Activated CD4-positive, alpha-beta memory T cell treated with anti-CD3 and anti-CD28 coated beads for 36 hours (primary cell): ENCODE results near the gene KDM1A. TPM values are rescaled to one million over a fixed set of nuclear protein-coding genes. Genes with fewer than 3 reads are reported as not detected.
"Not testable (repeated sequence)": the region's sequence is repeated elsewhere in the genome, so short reads cannot be mapped to it uniquely, and the experiment has no call there.

ENCODE experiments used
- CTCF ChIA-PET: fragments of 350-600 bp; sonication (Branson Sonifier 250); formaldehyde crosslinking; loops from one replicate; lab custom pipeline; 2021; ENCODE audit warnings: antibody characterized with exemption, inconsistent platforms; lab: Charles Lee
- POLR2A ChIA-PET: fragments of 350-600 bp; sonication (Branson Sonifier 250); formaldehyde crosslinking; loops from one replicate; lab custom pipeline; 2021; ENCODE audit warnings: antibody characterized with exemption; lab: Charles Lee
- DNase-seq: peaks from one replicate; pipeline ENCODE4 v3.0.0-alpha.2; 2020
- H3K27ac Mint-ChIP-seq: one replicate; pipeline ENCODE4 v1.8.0; 2021; ENCODE audit warnings: mixed read lengths
- H3K27me3 Mint-ChIP-seq: one replicate; pipeline ENCODE4 v1.8.0; 2021; ENCODE audit warnings: mixed read lengths
- H3K36me3 Mint-ChIP-seq: one replicate; pipeline ENCODE4 v1.8.0; 2021; ENCODE audit warnings: mixed read lengths
- H3K4me1 Mint-ChIP-seq: one replicate; pipeline ENCODE4 v1.8.0; 2021; ENCODE audit warnings: low read depth, mixed read lengths
- H3K4me3 Mint-ChIP-seq: one replicate; pipeline ENCODE4 v1.8.0; 2021; ENCODE audit warnings: mild to moderate bottlenecking, mixed read lengths
- H3K9me3 Mint-ChIP-seq: one replicate; pipeline ENCODE4 v1.8.0; 2021; ENCODE audit warnings: mixed read lengths
- intact Hi-C: fragments of 100-400 bp; cut with micrococcal nuclease; formaldehyde crosslinking; loops from one replicate; pipeline ENCODE4 v1.15.1; 2023
- total RNA-seq, 2 experiments: library from RNA; stranded (reverse); gene quantifications; one replicate each; pipeline ENCODE4 v1.2.3, GENCODE V29; 2021

Gene KDM1A
- total RNA-seq, 2 experiments from 2014 or later, result 60.2 to 61.9 TPM

- CTCF ChIA-PET, POLR2A ChIA-PET: not testable (repeated sequence)
These were observed 26.9 kb upstream of the KDM1A start for GRCh38 chr1:22992384-22992783.

GRCh38 chr1:22993220-22993795 lies 26.0 kb upstream of the KDM1A start:
- H3K27me3 Mint-ChIP-seq, POLR2A ChIA-PET, H3K4me1 Mint-ChIP-seq, H3K36me3 Mint-ChIP-seq, H3K4me3 Mint-ChIP-seq, intact Hi-C loops, H3K27ac Mint-ChIP-seq, DNase-seq: not testable (repeated sequence)
- peaks cover 11% of the 10 kb centered on the region for H3K9me3 Mint-ChIP-seq
- CTCF ChIA-PET, result interaction anchor here (0.6 kb wide), 1 partner anchor 190 kb away, joined by 3 read pairs; no protein-coding TSS in a partner anchor

More at GRCh38 chr1:22992384-22992783, 26.9 kb upstream of the KDM1A start:
- H3K4me3 Mint-ChIP-seq, DNase-seq, intact Hi-C loops, H3K27me3 Mint-ChIP-seq, H3K27ac Mint-ChIP-seq, H3K36me3 Mint-ChIP-seq, H3K4me1 Mint-ChIP-seq: not testable (repeated sequence)
- H3K9me3 Mint-ChIP-seq, result peaks cover 11% of the 10 kb centered on the region

DNA sequence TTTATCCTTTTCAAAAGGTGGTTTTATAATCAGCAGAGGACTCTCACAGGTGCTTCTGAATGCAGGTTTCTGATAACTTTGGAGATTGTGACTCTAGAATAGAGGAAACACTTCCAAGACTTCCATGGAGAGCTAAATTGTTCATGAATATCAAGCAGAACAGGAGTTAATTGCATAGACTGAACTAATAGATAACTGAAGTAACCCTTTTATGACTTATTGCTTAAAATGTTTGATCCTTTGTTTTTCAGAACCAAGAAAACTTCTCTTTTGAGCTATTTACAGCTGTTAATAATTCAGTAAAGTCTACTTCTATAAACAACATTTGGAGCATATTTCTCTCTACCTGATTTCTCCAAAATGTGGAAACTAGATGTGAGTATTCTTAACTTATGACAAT lies 23.5 kb upstream of the KDM1A start:
- Mint-ChIP-seq H3K27me3 (peaks cover 2% of the 10 kb centered on the region), H3K4me3 (no peak overlapping the region), H3K36me3 (peaks cover 2% of the 10 kb centered on the region), H3K4me1 (no peaks in the 10 kb centered on the region), H3K9me3 (peaks cover 11% of the 10 kb centered on the region), H3K27ac (no peak overlapping the region)
- DNase-seq, result no peak
- ChIA-PET CTCF (no interaction called here), POLR2A (no interaction called here)
- intact Hi-C loops, result no loop called here

GRCh38 chr1:22997528-22997927 lies 21.7 kb upstream of the KDM1A start:
- H3K27me3 Mint-ChIP-seq, H3K4me3 Mint-ChIP-seq, H3K4me1 Mint-ChIP-seq, DNase-seq, POLR2A ChIA-PET, H3K27ac Mint-ChIP-seq, H3K36me3 Mint-ChIP-seq, CTCF ChIA-PET, intact Hi-C loops: not testable (repeated sequence)
- H3K9me3 Mint-ChIP-seq, result peaks cover 11% of the 10 kb centered on the region

GRCh38 chr1:23000133-23000532 lies 19.1 kb upstream of the KDM1A start:
- H3K4me1 Mint-ChIP-seq, H3K4me3 Mint-ChIP-seq, H3K27me3 Mint-ChIP-seq, intact Hi-C loops, H3K9me3 Mint-ChIP-seq, CTCF ChIA-PET, H3K36me3 Mint-ChIP-seq, DNase-seq, H3K27ac Mint-ChIP-seq: not testable (repeated sequence)
- POLR2A ChIA-PET, result interaction anchor here (0.6 kb wide), 1 partner anchor 1249 kb away, joined by 4 read pairs; no protein-coding TSS in a partner anchor

DNA sequence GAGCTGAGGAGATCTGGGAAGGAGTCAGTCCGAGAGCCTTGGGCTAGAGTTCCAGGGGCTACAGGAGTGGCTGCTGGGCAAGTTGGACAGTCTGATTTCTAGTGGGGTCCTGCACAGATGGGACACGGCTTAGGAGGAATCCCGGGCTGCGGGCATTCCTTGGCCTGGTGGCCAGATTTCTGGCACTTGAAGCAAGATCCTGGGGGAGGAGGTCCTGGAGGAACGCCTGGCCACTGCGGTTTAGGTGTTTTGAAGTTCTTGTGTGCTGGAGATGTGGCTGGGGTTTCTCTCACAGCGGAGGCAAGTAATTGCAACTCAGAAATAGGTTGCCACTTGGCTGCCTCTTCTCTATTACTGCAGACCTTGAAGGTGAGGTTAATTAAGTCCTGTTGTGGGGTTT lies 17.1 kb upstream of the KDM1A start:
- H3K4me3 Mint-ChIP-seq, H3K27ac Mint-ChIP-seq, H3K36me3 Mint-ChIP-seq, H3K4me1 Mint-ChIP-seq, POLR2A ChIA-PET, intact Hi-C loops, CTCF ChIA-PET, H3K9me3 Mint-ChIP-seq, DNase-seq: not testable (repeated sequence)
- H3K27me3 Mint-ChIP-seq, result peaks cover 13% of the 10 kb centered on the region

DNA sequence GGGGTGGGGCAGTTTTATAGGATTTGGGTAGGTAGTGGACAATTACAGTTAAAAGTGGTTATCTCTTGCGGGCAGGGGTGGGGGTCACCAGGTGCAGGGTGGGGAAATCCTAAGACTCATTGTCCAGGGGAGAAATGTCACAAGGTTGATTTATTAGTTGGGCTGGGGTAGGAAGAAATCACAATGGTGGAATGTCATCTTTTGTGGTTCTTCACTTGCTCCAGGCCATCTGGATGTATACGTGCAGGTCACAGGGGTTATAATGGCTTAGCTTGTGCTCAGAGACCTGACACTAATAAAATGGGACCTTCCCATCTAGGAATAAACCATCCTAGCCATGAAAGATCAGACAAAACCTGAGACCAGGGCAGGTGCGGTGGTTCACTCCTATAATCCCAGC lies 15.2 kb upstream of the KDM1A start:
- no peak overlapping the region for H3K4me3 Mint-ChIP-seq
- H3K27ac Mint-ChIP-seq, result no peak overlapping the region
- no peaks in the 10 kb centered on the region for H3K9me3 Mint-ChIP-seq
- no peaks in the 10 kb centered on the region for H3K4me1 Mint-ChIP-seq
- POLR2A ChIA-PET, result no interaction called here
- H3K27me3 Mint-ChIP-seq, result peaks cover 14% of the 10 kb centered on the region
- no peak for DNase-seq
- CTCF ChIA-PET, result no interaction called here
- intact Hi-C loops, result no loop called here
- H3K36me3 Mint-ChIP-seq, result no peaks in the 10 kb centered on the region

GRCh38 chr1:23004769-23005168 lies 14.5 kb upstream of the KDM1A start:
- H3K4me3 Mint-ChIP-seq, intact Hi-C loops, CTCF ChIA-PET, H3K27ac Mint-ChIP-seq, DNase-seq, POLR2A ChIA-PET, H3K36me3 Mint-ChIP-seq, H3K4me1 Mint-ChIP-seq, H3K9me3 Mint-ChIP-seq: not testable (repeated sequence)
- peaks cover 14% of the 10 kb centered on the region for H3K27me3 Mint-ChIP-seq

DNA sequence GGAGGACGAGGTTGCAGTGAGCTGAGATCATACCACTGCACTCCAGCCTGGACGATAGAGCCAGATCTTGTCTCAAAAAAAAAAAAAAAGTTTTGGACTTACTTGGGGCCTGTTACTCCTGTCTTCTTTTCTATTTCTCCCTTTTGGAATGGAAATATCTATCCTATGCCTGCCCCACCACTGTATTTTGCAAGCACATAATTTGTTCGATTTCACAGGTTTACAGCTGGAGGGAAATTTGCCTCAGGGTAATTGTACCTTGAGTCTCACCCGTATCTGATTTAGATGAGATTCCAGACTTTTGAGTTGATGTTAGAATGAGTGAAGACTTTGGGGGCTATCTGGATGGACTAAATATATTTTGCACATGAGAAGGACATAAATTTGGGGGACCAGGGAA lies 12.2 kb upstream of the KDM1A start:
- intact Hi-C loops, result no loop called here
- Mint-ChIP-seq H3K36me3 (no peaks in the 10 kb centered on the region), H3K27me3 (peaks cover 16% of the 10 kb centered on the region), H3K4me3 (no peak overlapping the region), H3K27ac (no peak overlapping the region), H3K9me3 (no peaks in the 10 kb centered on the region), H3K4me1 (no peaks in the 10 kb centered on the region)
- no peak for DNase-seq
- CTCF ChIA-PET, result no interaction called here
- POLR2A ChIA-PET, result interaction anchor here (0.7 kb wide), 1 partner anchor 11 kb away, joined by 3 read pairs; no protein-coding TSS in a partner anchor

DNA sequence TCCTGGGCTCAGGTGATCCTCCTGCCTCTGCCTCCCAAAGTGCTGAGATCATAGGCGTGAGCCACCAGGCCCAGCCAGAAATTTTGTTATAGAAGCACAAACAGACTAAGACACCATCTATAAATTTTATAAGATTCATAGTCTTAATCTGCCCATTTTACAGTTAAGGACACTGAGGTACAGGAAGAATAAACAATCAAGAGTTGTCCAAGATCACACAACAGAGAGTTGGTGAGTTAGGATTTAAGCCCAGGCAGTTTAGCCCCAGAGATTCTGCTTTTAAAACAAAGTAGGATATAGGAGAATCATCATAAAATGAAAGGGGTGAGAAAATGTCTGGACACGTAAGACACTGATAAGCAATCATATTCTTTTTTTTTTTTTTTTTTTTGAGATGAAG lies 10.4 kb upstream of the KDM1A start:
- Mint-ChIP-seq H3K9me3 (no peaks in the 10 kb centered on the region), H3K36me3 (no peaks in the 10 kb centered on the region), H3K27me3 (peaks cover 8% of the 10 kb centered on the region), H3K27ac (no peak overlapping the region), H3K4me1 (no peaks in the 10 kb centered on the region), H3K4me3 (no peak overlapping the region)
- ChIA-PET CTCF (interaction anchor here (0.6 kb wide), 1 partner anchor 90 kb away, joined by 4 read pairs; no protein-coding TSS in a partner anchor), POLR2A (no interaction called here)
- no peak for DNase-seq
- intact Hi-C loops, result no loop called here

GRCh38 chr1:23010025-23010424 lies 9.2 kb upstream of the KDM1A start:
- H3K4me3 Mint-ChIP-seq, DNase-seq, H3K4me1 Mint-ChIP-seq, H3K36me3 Mint-ChIP-seq, H3K27ac Mint-ChIP-seq, H3K9me3 Mint-ChIP-seq, intact Hi-C loops, H3K27me3 Mint-ChIP-seq, CTCF ChIA-PET, POLR2A ChIA-PET: not testable (repeated sequence)

- Mint-ChIP-seq H3K27ac (no peak overlapping the region), H3K4me1 (peaks cover 6% of the 10 kb centered on the region), H3K36me3 (no peaks in the 10 kb centered on the region), H3K9me3 (no peaks in the 10 kb centered on the region), H3K27me3 (peaks cover 1% of the 10 kb centered on the region), H3K4me3 (no peak overlapping the region)
- POLR2A ChIA-PET, result no interaction called here
- CTCF ChIA-PET, result no interaction called here
- no peak for DNase-seq
- intact Hi-C loops, result no loop called here
These were observed 5.6 kb upstream of the KDM1A start for GRCh38 chr1:23013657-23014056.

DNA sequence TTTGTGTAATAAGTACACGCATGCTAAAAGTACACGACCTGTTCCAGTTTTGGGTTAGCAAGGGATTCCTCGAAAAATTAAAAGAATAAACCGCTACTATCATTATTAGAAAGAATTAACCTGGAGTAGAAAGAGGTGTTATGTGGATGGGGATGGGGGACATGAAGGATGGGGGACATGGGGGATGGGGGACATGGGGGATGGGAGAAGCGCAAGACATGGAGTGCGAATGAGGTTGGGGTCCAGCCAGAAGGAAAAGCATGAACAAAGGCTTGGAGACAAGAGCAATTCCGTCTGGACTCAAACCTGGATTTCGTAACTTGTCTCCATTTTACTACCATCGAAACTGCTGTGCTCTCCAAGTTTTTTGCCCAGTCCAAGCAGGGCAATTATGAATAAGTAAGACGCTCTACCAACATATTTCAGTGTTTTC lies 591 bp upstream of the KDM1A start:
- Mint-ChIP-seq H3K36me3 (peaks cover 12% of the 10 kb centered on the region), H3K27ac (peak overlapping the region; percentile 81), H3K9me3 (peaks cover 10% of the 10 kb centered on the region), H3K4me1 (peaks cover 39% of the 10 kb centered on the region), H3K27me3 (no peaks in the 10 kb centered on the region), H3K4me3 (peak overlapping the region; percentile 90)
- no peak for DNase-seq
- intact Hi-C loops, result no loop called here
- ChIA-PET CTCF (interaction anchor here (0.7 to 3.3 kb wide), 2 partner anchors 166 to 926 kb away, joined by 3 to 18 read pairs; no protein-coding TSS in a partner anchor), POLR2A (interaction anchor here (0.7 to 1.3 kb wide), 5 partner anchors 37 to 673 kb away, joined by 3 to 4 read pairs (median 4); partner anchors contain the start of genes HNRNPR and RPL11)
